ENCODE results near the gene FUZ. TPM values are rescaled to one million over a fixed set of nuclear protein-coding genes. Genes with fewer than 3 reads are reported as not detected.

FUZ gene
- polyA plus RNA-seq, 12 donors, result 11.8 to 41.9 (median 16.0) TPM; not detected in 1

GRCh38 chr19:49758292-49758691 is 54.8 kb downstream of the FUZ start:
- DNase-seq, result no peak

Other genes with a start within 250 kb of the FUZ start
- 10 to 100 TPM in 11 of 12 donors, not detected in 1; 25.7 to 60.7 (median 52.9) TPM for gene NOSIP, start 232.7 kb downstream of the FUZ start, polyA plus RNA-seq (ENCODE audit: insufficient read length in 12 of 12)
- gene PRRG2, start 232.0 kb downstream of the FUZ start, polyA plus RNA-seq (ENCODE audit: insufficient read length in 12 of 12), result 1 to 10 TPM in 3 of 12 donors, under 1 TPM in 7, not detected in 2; 0.17 to 3.1 (median 0.61) TPM
- gene PRR12, start 222.1 kb downstream of the FUZ start, polyA plus RNA-seq (ENCODE audit: insufficient read length in 12 of 12), result 10 to 100 TPM in 11 of 12 donors, not detected in 1; 11.6 to 25.6 (median 14.3) TPM
- 10 to 100 TPM in 11 of 12 donors, not detected in 1; 24.2 to 56.9 (median 28.4) TPM for gene RRAS, start 173.1 kb downstream of the FUZ start, polyA plus RNA-seq (ENCODE audit: insufficient read length in 12 of 12)
- gene SCAF1, start 171.1 kb downstream of the FUZ start, polyA plus RNA-seq (ENCODE audit: insufficient read length in 12 of 12), result 10 to 100 TPM in 11 of 12 donors, not detected in 1; 15.6 to 44.2 (median 23.6) TPM
- gene IRF3, start 147.4 kb downstream of the FUZ start, polyA plus RNA-seq (ENCODE audit: insufficient read length in 12 of 12), result 10 to 100 TPM in 11 of 12 donors, not detected in 1; 26.2 to 59.4 (median 30.9) TPM
- 10 to 100 TPM in 11 of 12 donors, not detected in 1; 19.7 to 31.1 (median 25.5) TPM for gene BCL2L12, start 147.4 kb downstream of the FUZ start, polyA plus RNA-seq (ENCODE audit: insufficient read length in 12 of 12)
- 100 to 1,000 TPM in 11 of 12 donors, not detected in 1; 158 to 200 (median 173) TPM for gene PRMT1, start 136.0 kb downstream of the FUZ start, polyA plus RNA-seq (ENCODE audit: insufficient read length in 12 of 12)
- gene ADM5, start 123.7 kb downstream of the FUZ start, polyA plus RNA-seq (ENCODE audit: insufficient read length in 12 of 12), result 1 to 10 TPM in 6 of 12 donors, under 1 TPM in 4, not detected in 2; 0.78 to 1.5 (median 1.1) TPM
- 10 to 100 TPM in 5 of 12 donors, 1 to 10 TPM in 5, not detected in 2; 5.6 to 14.2 (median 9.9) TPM for gene CPT1C, start 122.2 kb downstream of the FUZ start, polyA plus RNA-seq (ENCODE audit: insufficient read length in 12 of 12)
- gene TSKS, start 50.0 kb downstream of the FUZ start, polyA plus RNA-seq (ENCODE audit: insufficient read length in 12 of 12), result 1 to 10 TPM in 3 of 12 donors, under 1 TPM in 7, not detected in 2; 0.14 to 1.4 (median 0.50) TPM
- 10 to 100 TPM in 11 of 12 donors, not detected in 1; 44.1 to 78.6 (median 47.9) TPM for gene AP2A1, start 46.3 kb downstream of the FUZ start, polyA plus RNA-seq (ENCODE audit: insufficient read length in 12 of 12)
- 10 to 100 TPM in 11 of 12 donors, not detected in 1; 26.4 to 44.2 (median 29.5) TPM for gene MED25, start 5.0 kb upstream of the FUZ start, polyA plus RNA-seq (ENCODE audit: insufficient read length in 12 of 12)
- gene PTOV1, start 37.9 kb upstream of the FUZ start, polyA plus RNA-seq (ENCODE audit: insufficient read length in 12 of 12), result 100 to 1,000 TPM in 11 of 12 donors, not detected in 1; 143 to 230 (median 174) TPM
- gene PNKP, start 54.3 kb upstream of the FUZ start, polyA plus RNA-seq (ENCODE audit: insufficient read length in 12 of 12), result 10 to 100 TPM in 11 of 12 donors, not detected in 1; 17.2 to 73.0 (median 28.5) TPM
- gene AKT1S1, start 64.1 kb upstream of the FUZ start, polyA plus RNA-seq (ENCODE audit: insufficient read length in 12 of 12), result 100 to 1,000 TPM in 1 of 12 donors, 10 to 100 TPM in 11; 26.0 to 219 (median 30.8) TPM
- gene TBC1D17, start 64.4 kb upstream of the FUZ start, polyA plus RNA-seq (ENCODE audit: insufficient read length in 12 of 12), result 10 to 100 TPM in 11 of 12 donors, not detected in 1; 25.8 to 44.9 (median 32.5) TPM
- gene IL4I1, start 83.6 kb upstream of the FUZ start, polyA plus RNA-seq (ENCODE audit: insufficient read length in 12 of 12), result 1 to 10 TPM in 4 of 12 donors, under 1 TPM in 6, not detected in 2; 0.26 to 2.5 (median 0.94) TPM
- 10 to 100 TPM in 11 of 12 donors, not detected in 1; 13.1 to 40.2 (median 26.6) TPM for gene ATF5, start 115.9 kb upstream of the FUZ start, polyA plus RNA-seq (ENCODE audit: insufficient read length in 12 of 12)
- 100 to 1,000 TPM in 1 of 12 donors, 10 to 100 TPM in 11; 43.9 to 530 (median 54.9) TPM for gene NUP62, start 116.2 kb upstream of the FUZ start, polyA plus RNA-seq (ENCODE audit: insufficient read length in 12 of 12)
- 1 to 10 TPM in 3 of 12 donors, under 1 TPM in 8, not detected in 1; 0.48 to 5.5 (median 0.77) TPM for gene SIGLEC11, start 147.9 kb upstream of the FUZ start, polyA plus RNA-seq (ENCODE audit: insufficient read length in 12 of 12)
- 10 to 100 TPM in 11 of 12 donors, not detected in 1; 15.8 to 31.7 (median 19.8) TPM for gene VRK3, start 212.1 kb upstream of the FUZ start, polyA plus RNA-seq (ENCODE audit: insufficient read length in 12 of 12)
- 10 to 100 TPM in 2 of 12 donors, 1 to 10 TPM in 9, not detected in 1; 6.2 to 10.8 (median 8.3) TPM for gene ZNF473, start 212.7 kb upstream of the FUZ start, polyA plus RNA-seq (ENCODE audit: insufficient read length in 12 of 12)